Small intestine (tissue), 7 donors: ENCODE results near the gene ICOSLG. TPM values are rescaled to one million over a fixed set of nuclear protein-coding genes. Genes with fewer than 3 reads are reported as not detected.
"Not testable (repeated sequence)": the region's sequence is repeated elsewhere in the genome, so short reads cannot be mapped to it uniquely, and the experiment has no call there.

Experiments used
- DNase-seq, 2 donors: peaks; one replicate each; pipeline versions ENCODE4 v3.0.0 to v3.0.0-alpha.2; 2013
- FAIRE-seq: peaks from 2 replicates; lab custom pipeline; 2012; peaks lifted over from hg19 to GRCh38; lab: Jason Lieb, UNC
- H3K27ac ChIP-seq, 3 donors: one replicate each; pipeline ENCODE4 v1.5.1; 2013; ENCODE audit warnings: low read length in 2 of 3, mild to moderate bottlenecking in 2 of 3, control low read depth in 1 of 3, inconsistent platforms in 1 of 3, low read depth in 1 of 3, moderate library complexity in 1 of 3
- H3K27me3 ChIP-seq, 3 donors: one replicate each; pipeline ENCODE4 v1.6.1; 2013; ENCODE audit warnings: low read length in 3 of 3, inconsistent platforms in 1 of 3; ENCODE audit not compliant: control insufficient read depth in 3 of 3, insufficient read depth in 3 of 3
- H3K36me3 ChIP-seq, 3 donors: one replicate each; pipeline ENCODE4 v1.6.1; 2013; ENCODE audit warnings: low read length in 3 of 3, inconsistent platforms in 1 of 3, low read depth in 1 of 3, mild to moderate bottlenecking in 1 of 3, moderate library complexity in 1 of 3; ENCODE audit not compliant: control insufficient read depth in 3 of 3, insufficient read depth in 2 of 3
- H3K4me1 ChIP-seq, 3 donors: one replicate each; pipeline ENCODE4 v1.6.1; 2013; ENCODE audit warnings: low read length in 2 of 3, inconsistent platforms in 1 of 3, low read depth in 1 of 3, mild to moderate bottlenecking in 1 of 3, moderate library complexity in 1 of 3; ENCODE audit not compliant: control insufficient read depth in 3 of 3, insufficient read depth in 2 of 3
- H3K4me3 ChIP-seq, 3 donors: one replicate each; pipeline ENCODE4 v1.5.1; 2013; ENCODE audit warnings: low read length in 3 of 3, control low read depth in 1 of 3, inconsistent platforms in 1 of 3, low read depth in 1 of 3, mild to moderate bottlenecking in 1 of 3, moderate library complexity in 1 of 3
- H3K9me3 ChIP-seq, 2 donors: one replicate each; pipeline ENCODE4 v1.6.1; 2013; ENCODE audit warnings: low read depth in 1 of 2, low read length in 1 of 2; ENCODE audit not compliant: control insufficient read depth in 2 of 2, insufficient read depth in 1 of 2
- WGBS, 3 donors: extraction: QIAGEN DNeasy Blood & Tissue Kit; methylation state at CpG; one replicate each; pipeline ENCODE4 v1.1.7; 2013; 5-methylcytosine and 5-hydroxymethylcytosine counted together
- polyA plus RNA-seq, 4 donors: library from polyadenylated mRNA; stranded (reverse) in 3 of 4; unstranded in 1 of 4; fragments of 200-250 nt in 3 of 4; fragments of 120-200 nt in 1 of 4; gene quantifications; one replicate each; pipeline versions ENCODE4 v1.2.1 to v1.2.3, GENCODE V29; 2013
- donor health status: healthy with polysubstance abuse.
- donor health status: control.
- donor health status: control.
- donor health status: Bipolar disorder and iron deficiency.
- donor health status: healthy.

Gene ICOSLG
- polyA plus RNA-seq, 4 donors = 0.89 to 3.3 (median 2.9) TPM

DNA sequence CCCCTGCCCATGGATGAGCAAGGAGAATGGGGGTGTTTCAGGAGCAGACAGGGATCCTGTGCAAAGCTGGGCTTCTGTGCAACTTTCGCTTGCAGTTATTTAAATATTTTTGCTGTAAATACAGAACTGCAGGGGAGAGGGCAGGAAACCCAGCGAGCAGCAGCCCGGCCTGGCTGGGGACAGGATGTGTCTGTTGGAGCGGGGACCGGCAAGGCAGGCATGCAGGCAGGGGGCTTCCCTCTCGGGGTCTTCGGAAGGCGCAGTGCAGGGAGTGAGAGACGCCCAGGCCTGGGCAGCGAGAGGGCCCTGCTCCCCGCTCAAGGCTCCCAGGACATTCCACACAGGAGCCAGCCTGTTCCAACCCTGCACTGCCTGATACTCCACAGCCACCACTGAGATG, 43.2 kb upstream of the ICOSLG start:
- 66 to 85% (median 72%) methylated on average over 6 to 11 of the region's 11 CpGs for WGBS, 3 donors
- no peak for FAIRE-seq
- Histone ChIP-seq H3K9me3 (no peaks in the 10 kb centered on the region), H3K4me3 (no peak overlapping the region), H3K36me3 (no peaks in the 10 kb centered on the region), H3K27ac (no peak overlapping the region), H3K4me1 (peaks cover 0 to 9% (median 0%) of the 10 kb centered on the region in 3 donors), H3K27me3 (peaks cover 0 to 10% (median 0%) of the 10 kb centered on the region in 3 donors)
- DNase-seq = no peak

- H3K27ac ChIP-seq, FAIRE-seq, H3K4me1 ChIP-seq, H3K27me3 ChIP-seq, H3K9me3 ChIP-seq, H3K4me3 ChIP-seq, DNase-seq, H3K36me3 ChIP-seq: not testable (repeated sequence)
- WGBS, 3 donors = 62 to 73% (median 71%) methylated on average over 9 to 11 of the region's 11 CpGs
Measured at GRCh38 chr21:44283211-44283785, 42.6 kb upstream of the ICOSLG start.

DNA sequence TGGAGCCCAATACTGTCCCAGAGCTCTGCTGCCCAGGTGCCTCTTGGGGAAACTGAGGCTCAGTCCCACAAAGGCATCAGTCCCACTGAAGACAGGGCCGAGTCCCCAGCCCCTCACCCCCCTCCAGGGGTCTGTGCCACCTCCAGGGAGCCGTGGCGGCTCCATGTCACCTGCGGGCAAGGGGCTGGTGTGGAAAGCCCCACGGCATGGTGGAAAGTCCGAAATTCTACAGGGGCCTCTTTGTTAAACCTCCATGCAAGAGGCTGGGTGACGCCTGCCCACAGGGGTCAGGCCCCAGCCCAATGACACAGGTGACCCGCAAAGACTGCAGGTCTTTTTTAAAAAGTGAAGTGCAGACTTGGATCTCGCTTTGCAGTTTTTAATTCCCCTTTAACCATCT, 41.6 kb upstream of the ICOSLG start:
- WGBS, 3 donors = 85 to 92% (median 87%) methylated on average over 9 of the region's 9 CpGs
- Histone ChIP-seq H3K27me3 (peaks cover 0 to 10% (median 0%) of the 10 kb centered on the region in 3 donors), H3K4me3 (no peak overlapping the region), H3K27ac (no peak overlapping the region), H3K4me1 (peaks cover 0 to 9% (median 0%) of the 10 kb centered on the region in 3 donors), H3K9me3 (no peaks in the 10 kb centered on the region), H3K36me3 (no peaks in the 10 kb centered on the region)
- DNase-seq (no peak), FAIRE-seq (no peak)

- Histone ChIP-seq H3K4me3 (no peak overlapping the region), H3K9me3 (no peaks in the 10 kb centered on the region), H3K27me3 (peaks cover 0 to 7% (median 0%) of the 10 kb centered on the region in 3 donors), H3K4me1 (peaks cover 0 to 9% (median 0%) of the 10 kb centered on the region in 3 donors), H3K36me3 (no peaks in the 10 kb centered on the region), H3K27ac (no peak overlapping the region)
- no peak for FAIRE-seq
- DNase-seq = no peak
- 92 to 94% (median 93%) methylated on average over 9 of the region's 9 CpGs for WGBS, 3 donors
Measured at GRCh38 chr21:44281801-44282200, 41.1 kb upstream of the ICOSLG start.

DNA sequence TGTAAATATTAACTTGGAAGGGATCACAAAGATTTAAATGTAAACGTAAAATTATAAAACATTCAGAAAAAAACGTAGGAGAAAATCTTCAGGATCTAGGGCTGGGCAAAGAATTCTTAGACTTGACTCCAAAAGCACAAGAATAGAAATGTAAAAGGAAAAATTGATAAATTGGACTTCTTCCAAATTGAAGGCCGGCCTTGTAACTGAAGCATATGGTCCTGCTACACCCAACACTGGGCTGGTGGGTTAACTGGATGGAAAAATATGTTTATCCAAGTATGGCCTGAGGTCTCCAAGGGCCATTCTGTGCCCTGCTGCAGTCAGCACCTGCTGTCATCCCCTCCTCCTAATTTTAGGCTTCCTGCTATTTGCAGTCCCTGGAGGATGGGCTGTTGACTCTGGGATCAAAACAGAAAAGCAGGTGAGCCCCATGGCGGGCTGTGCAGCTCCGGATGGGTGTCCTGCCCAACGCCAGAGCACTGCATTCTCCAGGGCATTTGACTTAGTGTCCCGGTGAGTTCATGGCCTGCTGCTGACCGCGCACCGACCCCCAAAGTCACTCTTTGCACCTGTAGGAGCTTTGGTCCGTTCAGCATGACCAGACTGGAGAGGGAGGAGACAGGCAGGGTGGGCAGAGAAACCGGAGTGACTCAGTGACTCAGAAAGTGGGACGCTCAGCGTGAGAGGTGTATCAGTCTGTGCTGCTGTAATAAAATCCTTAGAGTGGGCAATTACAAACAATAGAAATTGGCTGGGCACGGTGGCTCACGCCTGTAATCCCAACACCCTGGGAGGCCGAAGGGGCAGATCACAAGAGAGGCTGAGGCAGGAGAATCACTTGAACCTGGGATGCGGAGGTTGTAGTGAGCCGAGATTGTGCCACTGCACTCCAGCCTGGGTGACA, 38.9 kb upstream of the ICOSLG start:
- Histone ChIP-seq H3K9me3 (peaks cover 0 to 3% of the 10 kb centered on the region in 2 donors), H3K4me1 (no peaks in the 10 kb centered on the region), H3K4me3 (no peak overlapping the region), H3K27ac (no peak overlapping the region), H3K36me3 (no peaks in the 10 kb centered on the region), H3K27me3 (no peaks in the 10 kb centered on the region)
- FAIRE-seq = no peak
- 86 to 92% (median 88%) methylated on average over 19 of the region's 19 CpGs for WGBS, 3 donors
- DNase-seq = no peak

DNA sequence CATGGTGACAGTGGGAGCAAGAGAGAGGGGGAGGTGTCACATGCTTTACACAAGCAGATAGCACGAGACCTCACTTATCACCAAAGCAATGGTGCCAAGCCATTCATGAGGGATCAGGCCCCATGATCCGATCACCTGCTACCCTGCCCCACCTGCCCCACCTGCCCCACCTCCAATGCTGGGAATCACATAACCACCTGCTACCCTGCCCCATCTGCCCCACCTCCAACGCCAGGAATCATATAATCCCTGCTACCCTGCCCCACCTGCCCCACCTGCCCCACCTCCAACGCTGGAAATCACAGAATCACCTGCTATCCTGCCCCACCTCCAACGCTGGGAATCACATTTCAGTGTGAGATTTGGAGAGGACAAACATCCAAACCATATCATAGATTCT, 34.3 kb upstream of the ICOSLG start:
- DNase-seq (peak; percentile 18 to 25), FAIRE-seq (no peak)
- no peaks in the 10 kb centered on the region for H3K36me3 ChIP-seq
- H3K27me3 ChIP-seq = no peaks in the 10 kb centered on the region
- H3K4me1 ChIP-seq = no peaks in the 10 kb centered on the region
- 8 to 51% (median 31%) methylated on average over 5 of the region's 5 CpGs for WGBS, 3 donors
- peaks cover 0 to 4% of the 10 kb centered on the region in 2 donors for H3K9me3 ChIP-seq
- no peak overlapping the region for H3K4me3 ChIP-seq
- H3K27ac ChIP-seq = no peak overlapping the region

DNA sequence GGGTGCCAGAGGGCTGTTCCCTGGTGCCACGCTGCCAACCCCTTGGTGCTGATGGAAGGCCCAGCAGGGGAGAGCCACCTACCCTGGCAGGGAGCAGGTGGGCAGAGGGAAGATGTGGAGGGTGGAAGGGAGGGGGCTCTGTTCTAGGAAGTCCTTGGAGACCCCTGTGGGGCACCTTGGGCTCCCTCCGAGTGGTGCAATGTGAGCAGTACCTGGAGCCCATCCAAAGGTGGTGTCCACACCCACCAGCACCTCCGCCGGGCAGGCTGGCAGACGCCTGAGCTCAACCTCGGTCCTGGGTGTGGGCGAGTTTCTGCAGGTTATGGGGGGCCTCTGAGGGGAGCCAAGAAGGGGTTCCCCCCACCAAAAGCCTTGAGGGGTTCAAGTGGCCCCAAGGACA, 32.3 kb upstream of the ICOSLG start:
- Histone ChIP-seq H3K4me3 (no peak overlapping the region), H3K27me3 (no peaks in the 10 kb centered on the region), H3K9me3 (peaks cover 0 to 4% of the 10 kb centered on the region in 2 donors), H3K27ac (no peak overlapping the region), H3K36me3 (no peaks in the 10 kb centered on the region), H3K4me1 (no peaks in the 10 kb centered on the region)
- DNase-seq (no peak), FAIRE-seq (no peak)
- WGBS, 3 donors = 85 to 91% (median 89%) methylated on average over 7 of the region's 7 CpGs

DNA sequence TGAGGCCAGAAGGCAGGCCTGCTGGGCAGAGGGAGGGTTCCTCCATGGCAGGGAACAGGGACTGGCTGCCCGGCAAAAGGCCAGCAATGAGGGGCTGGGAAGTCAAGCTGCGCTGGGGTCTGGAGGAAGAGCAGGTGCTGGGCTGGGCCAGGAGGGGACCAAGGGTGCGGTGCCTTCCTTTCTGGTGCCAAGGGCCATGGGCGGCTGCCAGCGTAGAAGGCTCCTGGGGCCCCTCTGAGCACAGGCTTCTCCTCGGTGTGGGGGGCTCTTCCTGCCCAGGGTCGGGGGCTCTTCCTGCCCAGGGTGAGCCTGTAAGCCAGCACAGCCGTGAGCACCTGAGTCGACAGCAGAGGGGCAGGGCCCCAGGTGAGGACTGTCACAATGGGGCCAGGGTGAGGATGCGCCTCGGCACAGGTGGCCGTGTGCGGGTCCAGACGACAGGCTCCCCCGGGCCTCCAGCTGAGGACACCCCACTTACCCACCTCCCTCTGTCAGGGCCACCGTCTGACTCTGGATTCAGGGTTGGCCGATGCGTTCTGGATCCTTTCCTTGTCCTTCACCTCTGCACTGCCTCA, 31.6 kb upstream of the ICOSLG start:
- FAIRE-seq (no peak), DNase-seq (no peak)
- Histone ChIP-seq H3K27ac (no peak overlapping the region), H3K27me3 (no peaks in the 10 kb centered on the region), H3K4me3 (no peak overlapping the region), H3K36me3 (no peaks in the 10 kb centered on the region), H3K9me3 (peaks cover 0 to 4% of the 10 kb centered on the region in 2 donors), H3K4me1 (no peaks in the 10 kb centered on the region)
- WGBS, 3 donors = 86 to 93% (median 90%) methylated on average over 16 to 18 of the region's 18 CpGs
